Suppressor macrophage treated with lipopolysaccharide for 4 hours (primary cell): Measurements from ENCODE around the gene PABPN1.
A peak's percentile ranks its signal among the peaks of the same experiment; 100 is the strongest.
"Not testable (repeated sequence)": the region's sequence is repeated elsewhere in the genome, so short reads cannot be mapped to it uniquely, and the experiment has no call there.

Experiments
- DNase-seq: peaks from one replicate; pipeline ENCODE4 v3.0.0-alpha.2; 2020

Gene PABPN1, protein sequence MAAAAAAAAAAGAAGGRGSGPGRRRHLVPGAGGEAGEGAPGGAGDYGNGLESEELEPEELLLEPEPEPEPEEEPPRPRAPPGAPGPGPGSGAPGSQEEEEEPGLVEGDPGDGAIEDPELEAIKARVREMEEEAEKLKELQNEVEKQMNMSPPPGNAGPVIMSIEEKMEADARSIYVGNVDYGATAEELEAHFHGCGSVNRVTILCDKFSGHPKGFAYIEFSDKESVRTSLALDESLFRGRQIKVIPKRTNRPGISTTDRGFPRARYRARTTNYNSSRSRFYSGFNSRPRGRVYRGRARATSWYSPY

DNA sequence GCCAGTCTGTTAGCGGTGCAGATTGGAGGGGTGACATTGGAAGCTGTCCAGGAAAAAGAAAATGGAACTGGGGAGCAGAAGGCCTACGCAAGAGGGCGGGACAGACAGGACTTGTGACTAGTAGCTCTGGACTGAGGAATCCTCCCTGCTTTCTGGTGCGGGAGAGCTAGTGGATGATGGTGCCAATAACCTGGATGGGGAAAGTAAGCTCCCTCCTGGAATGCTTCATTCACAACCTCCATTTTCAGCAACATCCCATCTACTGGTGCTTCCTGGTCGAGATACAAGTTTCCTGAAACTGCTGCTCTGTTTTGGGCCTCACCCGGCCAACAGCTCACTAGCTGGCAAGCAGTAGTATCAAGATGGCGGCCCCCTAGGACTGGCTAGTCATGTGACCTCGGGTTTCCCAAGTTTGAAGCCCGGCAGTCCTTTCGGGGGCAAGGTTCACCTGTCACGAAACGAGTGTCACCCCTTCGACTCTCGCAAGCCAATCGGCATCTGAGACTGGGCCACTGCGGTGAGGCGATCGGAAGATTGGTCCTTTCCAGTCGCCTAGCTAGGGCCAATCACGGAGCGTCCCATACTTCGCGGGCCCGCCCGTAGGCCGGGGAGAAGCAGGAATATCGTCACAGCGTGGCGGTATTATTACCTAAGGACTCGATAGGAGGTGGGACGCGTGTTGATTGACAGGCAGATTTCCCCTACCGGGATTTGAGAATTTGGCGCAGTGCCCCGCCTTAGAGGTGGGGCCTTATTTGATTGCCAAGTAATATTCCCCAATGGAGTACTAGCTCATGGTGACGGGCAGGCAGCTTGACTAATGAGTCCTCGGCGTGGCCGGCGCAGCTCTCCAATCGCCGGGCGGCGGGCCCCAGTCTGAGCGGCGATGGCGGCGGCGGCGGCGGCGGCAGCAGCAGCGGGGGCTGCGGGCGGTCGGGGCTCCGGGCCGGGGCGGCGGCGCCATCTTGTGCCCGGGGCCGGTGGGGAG, at the start of gene PABPN1:
PABPN1 (plus strand) TSS at position 874 of the 988 bp plus-strand sequence; CDS start at position 887, 13 bp downstream.
- DNase-seq: peak; percentile 100

DNA sequence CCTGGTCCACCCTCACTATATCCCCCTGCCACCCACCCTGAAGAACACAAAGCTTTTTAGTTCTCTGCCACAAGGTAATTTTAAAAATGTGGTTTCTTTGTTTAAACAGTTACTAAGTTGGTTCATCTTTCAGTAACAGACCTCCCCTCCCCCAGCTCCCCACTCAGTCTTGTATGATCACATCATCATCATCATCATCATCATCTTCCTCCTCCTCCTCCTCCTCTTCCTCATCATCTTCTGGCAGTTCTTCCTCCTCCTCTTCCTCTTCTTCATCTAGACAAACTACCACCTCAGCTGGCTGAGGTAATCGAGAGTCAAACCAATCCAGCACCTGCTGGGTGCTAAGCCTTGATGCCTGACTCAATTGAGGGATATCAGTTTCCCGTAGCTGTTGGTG, 45.8 kb upstream of the PABPN1 start:
- no peak for DNase-seq

DNA sequence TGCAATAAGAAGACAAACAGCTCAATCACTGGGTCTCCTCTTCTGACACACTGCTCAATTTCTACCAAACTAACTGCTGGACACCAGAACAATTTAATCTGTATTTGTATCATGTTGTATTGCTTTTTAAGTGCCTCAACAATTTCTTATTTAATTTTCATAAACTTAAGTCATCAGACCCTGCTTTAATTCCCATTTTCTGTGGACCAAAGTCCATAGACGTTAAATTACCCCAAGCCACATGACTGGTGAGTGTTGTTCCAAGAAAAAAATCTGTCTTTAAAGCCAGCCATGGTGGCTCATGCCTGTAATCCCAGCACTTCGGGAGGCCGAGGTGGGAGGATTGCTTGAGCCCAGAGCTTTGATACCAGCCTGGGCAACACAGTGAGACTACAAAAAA, 44.1 kb upstream of the PABPN1 start:
- no peak for DNase-seq

DNA sequence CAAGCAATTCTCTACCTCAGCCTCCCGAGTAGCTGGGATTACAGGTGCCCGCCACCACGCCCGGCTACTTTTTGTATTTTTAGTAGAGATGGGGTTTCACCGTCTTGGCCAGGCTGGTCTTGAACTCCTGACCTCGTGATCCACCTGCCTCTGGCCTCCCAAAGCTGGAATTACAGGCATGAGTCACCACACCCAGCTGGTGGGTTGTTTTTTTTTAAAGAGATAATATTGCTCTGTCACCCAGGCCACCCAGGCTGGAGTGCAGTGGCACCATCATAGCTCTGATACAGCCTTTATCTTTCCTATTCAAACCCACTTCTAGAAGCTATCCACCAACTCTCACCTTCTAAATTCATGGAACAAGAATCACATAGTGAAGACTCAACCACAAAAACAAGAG, 43.3 kb upstream of the PABPN1 start:
- not testable (repeated sequence) for DNase-seq

DNA sequence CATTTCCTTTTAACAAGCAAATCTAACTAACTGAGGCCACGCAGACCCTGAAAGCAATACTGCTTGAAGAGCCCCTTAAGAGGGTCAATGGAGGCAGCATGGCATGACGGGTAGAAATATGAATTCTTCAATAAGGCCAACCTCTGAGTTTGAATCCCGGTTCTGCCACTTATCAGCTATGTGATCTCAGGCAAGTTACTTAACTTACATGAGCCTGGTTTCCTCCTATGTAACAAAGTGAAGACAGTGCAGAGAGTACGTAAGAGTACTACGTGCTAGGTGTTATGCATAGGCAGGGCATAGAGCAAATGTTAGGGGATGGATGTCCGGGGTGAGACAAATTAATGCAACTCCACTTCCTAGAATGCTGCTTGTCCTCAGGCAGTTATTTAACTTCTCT, 40.0 kb upstream of the PABPN1 start:
- no peak for DNase-seq

DNA sequence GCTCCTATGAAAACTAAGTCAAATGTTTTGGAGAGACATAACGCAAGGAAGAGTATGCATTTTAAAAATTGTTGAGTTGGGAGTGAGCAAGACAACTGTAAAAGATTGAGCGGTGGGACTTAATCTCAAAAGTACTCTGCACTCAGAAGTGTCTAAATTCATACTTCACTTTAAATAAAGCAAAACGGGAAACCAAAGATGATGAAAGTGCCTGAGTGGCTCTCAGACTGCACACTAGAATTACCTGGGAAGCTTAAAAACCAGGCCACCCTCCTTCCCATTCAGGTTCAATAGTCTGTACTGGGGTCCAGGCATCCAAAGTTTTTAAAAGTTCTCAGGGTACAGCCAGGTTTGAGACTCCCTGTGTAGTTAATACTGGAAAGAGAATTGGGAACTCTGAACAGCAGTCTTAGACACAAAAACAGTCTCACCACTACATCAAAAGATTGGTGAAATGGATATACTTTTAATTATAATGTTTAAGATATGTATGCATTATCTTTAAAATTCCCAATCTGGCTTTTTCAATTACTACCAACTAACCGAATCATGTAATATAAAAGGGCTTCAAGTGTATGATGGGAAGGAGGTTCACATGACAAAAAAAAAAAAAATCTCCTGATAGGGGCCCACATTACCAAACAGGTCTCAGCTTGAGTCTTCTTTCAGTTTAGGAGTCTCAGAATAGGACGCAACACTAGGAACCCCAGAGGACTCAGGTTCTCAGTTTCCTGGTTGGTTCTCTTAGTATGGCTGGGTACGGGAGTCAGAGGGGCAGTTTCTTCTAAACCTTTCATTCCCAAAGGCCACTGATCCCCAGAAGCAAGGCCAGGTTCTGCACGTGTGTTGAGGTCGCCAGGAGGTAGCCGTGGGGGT, 36.4 kb upstream of the PABPN1 start:
- peak; percentile 53 for DNase-seq

DNA sequence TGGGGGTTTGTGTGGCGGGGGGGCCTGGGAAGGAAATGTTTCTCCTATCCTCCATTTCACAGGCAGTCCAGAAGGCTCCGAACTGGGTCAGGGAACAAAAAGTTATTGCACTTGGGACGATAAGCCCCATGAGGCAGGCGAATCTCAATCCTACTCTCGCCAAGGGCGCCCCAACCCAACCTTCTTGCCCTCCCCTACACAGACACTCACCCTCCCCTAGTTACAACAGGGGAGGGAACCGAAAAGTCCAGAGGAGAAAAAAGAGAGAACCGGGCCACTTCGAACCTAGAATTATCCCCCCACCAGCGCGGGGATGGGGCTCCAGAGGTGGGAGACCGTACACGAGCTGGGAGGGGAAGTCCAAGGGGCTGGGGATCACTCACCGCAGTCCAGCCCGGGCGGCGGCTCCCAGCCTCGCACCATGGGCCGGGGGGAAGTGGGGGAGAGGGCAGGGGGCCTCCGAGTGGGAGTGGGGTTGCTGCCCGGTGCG, 35.7 kb upstream of the PABPN1 start:
- no peak for DNase-seq

DNA sequence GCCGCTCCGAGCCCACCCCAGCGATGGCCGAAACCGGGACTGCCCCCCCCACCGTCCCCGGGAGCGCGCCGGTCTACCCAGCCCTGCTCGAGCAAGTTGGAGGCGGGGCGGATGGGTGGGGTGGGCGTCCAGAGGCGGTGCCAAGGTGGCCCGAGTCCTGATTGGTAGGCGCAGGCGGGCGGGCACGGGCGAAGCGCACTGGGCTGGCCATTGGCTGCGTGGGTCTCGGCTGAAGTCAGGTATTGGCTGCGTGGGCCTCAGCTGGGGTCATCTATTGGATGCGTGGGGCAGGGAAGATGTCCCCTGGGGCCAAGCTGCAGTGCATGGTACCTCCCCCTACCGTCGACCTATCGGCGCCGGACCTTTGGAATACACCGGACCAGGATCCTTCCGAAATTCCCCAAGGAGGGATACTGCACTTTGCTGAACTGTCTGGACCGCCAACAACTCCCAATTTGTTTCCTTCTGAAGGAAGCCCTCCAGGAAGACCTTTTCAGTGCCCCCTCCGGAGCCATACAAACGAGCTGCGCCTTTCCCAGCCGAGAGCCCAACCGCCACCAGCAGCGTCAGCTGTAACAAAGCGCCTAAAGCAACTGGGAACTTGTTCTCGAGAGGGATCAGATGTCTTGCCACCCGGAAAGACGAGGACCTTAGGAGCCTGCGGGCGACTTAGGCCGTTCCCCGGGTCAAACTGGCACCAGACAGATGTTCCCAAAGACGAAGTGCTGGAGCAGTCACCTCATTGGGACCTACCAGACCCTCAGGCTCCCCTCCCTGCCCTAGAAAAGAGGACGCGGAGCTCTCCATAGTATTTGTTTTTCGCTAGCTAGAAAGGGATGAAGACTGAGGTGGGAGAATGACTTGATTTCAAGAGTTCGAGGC, 35.0 kb upstream of the PABPN1 start, which contains the start of gene HOMEZ:
HOMEZ (minus strand) TSS at position 113 of the 882 bp plus-strand sequence. CDS start 180 bp downstream, outside the sequence.
- DNase-seq: peak; percentile 98

DNA sequence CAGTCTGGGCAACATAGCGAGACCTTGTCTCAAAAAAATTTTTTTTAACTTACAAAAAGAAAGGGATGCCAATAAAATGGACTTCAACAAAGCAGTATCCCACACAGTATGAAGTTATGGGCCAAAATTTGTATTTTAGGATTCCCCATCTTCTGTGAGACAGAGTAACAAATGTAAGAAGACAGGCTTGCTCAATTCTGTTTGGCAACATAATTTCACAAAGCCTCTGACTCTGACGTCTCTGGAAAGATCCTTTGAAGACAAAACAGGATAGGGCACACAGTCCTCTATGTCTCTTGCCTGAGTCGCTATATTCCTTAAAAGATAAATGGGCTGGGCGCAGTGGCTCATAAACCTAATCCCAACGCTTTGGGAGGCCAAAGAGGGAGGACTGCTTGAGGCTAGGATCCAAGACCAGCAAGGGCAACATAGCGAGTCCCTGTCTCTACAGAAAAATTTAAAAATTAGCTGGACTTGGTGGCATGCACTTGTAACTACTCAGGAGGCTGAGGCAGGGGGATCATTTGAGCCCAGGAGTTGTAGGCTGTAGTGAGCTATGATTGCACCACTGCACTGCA, 34.3 kb upstream of the PABPN1 start:
- DNase-seq: peak; percentile 58

DNA sequence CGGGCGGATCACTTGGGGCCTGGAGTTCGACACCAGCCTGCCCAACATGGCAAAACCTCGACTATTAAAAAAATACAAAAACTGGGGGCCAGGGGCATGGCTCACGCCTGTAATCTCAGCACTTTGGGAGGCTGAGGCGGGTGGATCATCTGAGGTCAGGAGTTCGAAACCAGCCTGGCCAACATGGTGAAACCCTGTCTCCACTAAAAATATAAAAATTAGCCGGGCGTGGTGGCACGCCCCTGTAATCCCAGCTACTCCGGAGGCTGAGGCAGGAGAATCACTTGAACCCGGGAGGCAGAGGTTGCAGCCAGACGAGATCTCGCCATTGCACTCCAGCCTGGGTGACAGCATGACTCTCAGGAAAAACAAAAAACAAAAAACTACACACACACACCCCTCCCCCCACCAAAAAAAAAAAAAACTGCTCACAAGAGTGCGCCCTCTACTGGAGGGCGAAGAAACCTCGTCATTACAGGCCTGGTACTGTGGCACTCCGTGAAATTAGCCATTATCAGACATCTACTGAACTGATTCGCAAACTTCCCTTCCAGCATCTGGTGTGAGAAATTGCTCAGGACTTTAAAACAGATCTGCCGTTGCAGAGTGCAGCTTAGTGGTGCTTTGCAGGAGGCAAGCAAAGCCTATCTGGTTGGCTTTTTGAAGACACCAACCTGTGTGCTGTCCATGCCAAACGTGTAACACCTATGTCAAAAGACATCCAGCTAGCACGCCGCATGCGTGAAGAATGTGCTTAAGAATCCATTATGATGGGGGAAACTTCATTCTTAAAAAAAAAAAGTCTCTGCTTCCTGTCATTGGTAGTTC, 26.3 kb upstream of the PABPN1 start:
- DNase-seq: peak; percentile 82

DNA sequence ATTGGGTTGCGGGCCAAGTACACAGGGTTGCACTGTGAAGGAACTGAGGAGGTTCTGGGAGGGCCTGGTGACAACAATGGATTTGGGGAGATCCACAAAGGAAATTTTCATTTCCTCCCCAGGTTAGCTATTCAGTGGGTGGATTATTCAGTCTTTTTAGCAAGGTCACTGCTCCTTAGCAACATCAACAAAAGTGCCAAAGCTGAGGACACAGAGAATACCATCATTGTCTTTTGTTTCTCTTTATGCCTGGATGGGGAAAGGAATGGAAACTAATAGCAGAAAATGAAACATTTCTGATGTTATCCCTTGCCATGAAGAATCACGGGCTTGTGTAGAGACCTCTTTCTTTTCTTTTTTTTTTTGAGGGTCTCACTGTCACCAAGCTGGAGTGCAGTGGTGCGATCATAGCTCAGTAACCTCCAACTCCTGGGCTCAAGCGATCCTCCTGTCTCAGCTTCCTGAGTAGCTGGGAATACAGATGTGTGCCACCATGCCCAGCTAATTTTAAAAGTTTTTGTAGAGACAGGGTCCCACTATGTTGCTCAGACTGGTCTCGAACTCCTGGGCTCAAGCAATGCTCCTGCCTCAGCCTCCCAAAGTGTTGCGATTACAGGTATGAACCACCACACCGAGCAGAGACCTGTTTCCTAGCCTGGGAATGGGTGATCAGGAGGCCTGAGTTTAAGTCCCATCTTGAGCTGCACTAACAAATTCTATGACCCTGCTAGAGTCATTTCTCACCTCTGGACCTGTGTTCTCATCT, 25.1 kb upstream of the PABPN1 start:
- DNase-seq: no peak

DNA sequence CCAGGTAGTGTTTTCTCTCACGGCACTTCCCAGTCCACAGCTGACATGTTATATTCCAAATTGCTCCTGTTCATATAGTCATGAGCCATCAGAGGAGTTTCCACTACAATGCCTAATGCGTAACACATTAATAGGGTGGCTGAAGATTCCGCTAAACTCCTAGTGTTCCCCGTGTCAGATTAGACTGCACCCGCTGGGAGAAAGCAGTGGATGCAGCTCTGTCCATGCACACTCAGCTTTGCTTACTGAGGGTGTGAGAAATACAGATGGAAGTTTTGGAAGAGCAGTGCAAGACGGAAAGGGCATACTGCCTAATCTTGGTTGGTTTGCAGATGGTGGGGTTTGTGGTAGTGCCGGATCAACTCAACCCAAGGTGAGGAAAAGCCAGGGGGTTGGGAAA, 24.2 kb upstream of the PABPN1 start:
- no peak for DNase-seq

DNA sequence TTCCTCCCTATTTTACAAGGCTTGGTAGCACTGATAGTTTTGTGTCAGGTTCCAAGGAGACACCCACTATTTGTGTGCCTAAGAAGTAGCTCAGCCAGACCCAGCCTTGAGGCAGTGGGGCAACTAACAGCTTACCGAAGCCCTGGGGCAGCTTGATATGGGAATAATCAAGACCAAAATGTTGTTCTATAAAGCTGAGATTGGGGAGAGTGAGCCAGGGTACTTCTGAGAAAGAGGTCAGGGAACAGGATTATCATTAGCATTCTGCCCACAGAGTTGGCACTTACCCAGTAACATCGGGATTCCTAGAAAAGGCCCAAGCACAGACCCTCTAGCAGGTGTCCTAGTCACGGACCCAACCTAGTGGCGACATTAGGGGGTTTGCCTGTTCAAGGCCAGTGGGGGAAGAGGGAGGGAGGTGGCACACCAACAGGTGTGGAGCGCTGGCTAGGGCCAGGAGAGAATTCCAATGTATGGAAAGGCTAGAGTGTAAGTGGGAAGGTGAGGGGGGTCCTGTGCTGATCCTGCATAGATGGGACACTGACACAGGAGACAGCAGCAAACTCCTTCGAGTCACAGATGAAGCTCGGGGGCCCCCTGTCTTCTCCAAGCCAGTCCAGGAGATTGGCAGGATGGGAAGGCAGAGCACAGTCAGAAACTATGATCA, 23.5 kb upstream of the PABPN1 start:
- DNase-seq: no peak

DNA sequence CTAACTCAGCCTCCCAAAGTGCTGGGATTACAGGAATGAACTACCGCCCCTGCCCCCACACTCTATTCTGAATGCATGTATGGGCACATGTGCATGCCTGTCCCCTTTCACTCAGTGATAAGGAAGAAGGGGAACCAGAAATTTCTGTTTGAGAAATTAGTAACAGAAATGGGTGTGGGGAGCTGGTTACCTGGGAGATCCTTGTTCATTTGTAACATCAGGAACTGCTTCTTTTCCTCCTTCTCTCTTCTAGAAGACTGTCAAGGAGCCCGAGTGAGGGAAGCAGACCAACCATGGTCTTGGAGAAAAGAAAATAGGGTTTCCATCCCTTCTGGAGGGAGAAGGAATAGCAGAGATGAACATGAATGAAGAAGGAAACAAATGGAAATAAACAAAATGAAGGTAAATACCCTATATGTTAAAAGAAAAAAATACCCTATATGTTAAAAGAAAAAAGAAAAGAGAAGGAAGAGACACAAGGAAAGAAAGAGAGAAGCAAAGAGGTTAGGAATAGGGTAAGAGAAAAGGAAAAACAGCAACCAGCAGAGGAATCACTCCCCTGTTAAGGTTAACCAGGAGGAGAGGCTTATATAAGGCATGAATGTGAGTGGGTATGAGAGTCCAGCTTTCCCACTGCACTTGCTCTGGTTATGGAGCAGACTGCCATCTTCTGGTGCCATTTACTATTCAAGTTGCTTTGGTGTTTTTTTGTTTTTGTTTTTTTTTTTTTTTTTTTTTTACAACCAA, 21.9 kb upstream of the PABPN1 start:
- peak; percentile 57 for DNase-seq

DNA sequence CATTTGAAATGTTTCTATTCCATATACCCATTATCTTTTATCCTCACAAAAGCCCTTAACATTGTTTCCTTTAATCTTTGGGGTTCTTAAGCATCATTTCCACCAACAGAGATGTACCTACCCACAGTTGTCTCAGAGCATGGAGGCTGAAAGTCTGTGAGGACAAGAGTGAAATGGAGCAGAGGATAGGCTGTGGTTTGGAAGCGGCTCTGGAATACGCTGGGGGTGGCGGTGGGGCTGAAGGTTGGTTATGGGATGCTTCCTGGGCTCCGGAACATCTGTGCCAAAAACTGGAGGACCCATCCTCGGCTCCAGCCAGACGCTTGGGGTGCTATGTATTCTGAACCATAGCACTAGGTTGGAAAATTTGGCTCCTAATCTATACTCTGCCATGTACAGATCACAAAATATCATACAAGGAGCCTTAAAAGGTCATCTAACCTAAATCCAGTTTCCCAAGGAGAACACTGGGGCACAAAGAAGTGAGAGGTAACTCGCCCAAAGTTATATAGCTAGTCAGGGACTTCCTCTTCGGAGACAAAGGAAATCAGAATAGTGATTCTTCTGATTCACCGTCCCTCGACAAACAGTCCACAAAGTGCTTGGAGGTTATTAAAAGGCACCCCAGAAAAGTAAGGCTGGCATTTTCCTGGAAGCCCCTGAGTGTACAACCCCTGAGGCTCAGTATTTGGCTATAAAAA, 21.1 kb upstream of the PABPN1 start:
- peak; percentile 46 for DNase-seq

DNA sequence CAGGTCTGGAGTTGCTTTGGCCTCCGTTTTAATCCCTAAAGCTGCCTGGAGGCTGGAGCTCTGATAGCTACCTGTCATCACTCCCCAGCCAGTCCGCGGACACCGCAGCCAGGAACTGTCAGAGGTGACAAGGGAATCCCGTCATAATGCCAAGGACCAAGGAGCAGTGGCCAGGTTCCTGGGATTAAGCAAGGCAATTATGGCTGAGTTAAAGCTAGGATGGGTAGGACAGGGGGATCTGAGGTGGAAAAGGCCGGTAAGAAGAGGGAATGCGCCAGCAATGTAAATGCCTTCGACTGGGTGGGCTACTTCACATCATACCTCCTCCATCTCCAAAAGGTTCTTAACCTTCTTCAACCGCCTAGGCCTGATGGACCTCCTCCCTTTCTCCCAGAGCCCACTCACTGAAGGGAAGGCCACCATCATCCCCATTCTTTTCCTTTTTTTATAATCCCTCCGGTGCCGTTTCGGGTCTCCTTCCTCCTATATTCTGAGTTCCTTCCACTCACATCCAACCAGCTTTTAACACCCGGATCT, 20.5 kb upstream of the PABPN1 start:
- peak; percentile 37 for DNase-seq
